ENCODE measurements around the gene TBX4.
"Not testable (repeated sequence)": the region's sequence is repeated elsewhere in the genome, so short reads cannot be mapped to it uniquely, and the experiment has no call there.

The TBX4 gene

GRCh38 chr17:61502292-61502691, 50.1 kb downstream of the TBX4 start:
- Mint-ChIP-seq H3K27me3 (peaks cover 17% of the 10 kb centered on the region), H3K4me3 (no peak overlapping the region), H3K27ac (no peak overlapping the region), H3K9me3 (no peaks in the 10 kb centered on the region), H3K4me1 (ENCODE audit: low read depth) (no peaks in the 10 kb centered on the region), H3K36me3 (ENCODE audit: low read depth) (no peaks in the 10 kb centered on the region)
- intact Hi-C loops (cut with micrococcal nuclease), result no loop called here

GRCh38 chr17:61503961-61504360, 51.7 kb downstream of the TBX4 start:
- H3K27ac Mint-ChIP-seq, result no peak overlapping the region
- H3K27me3 Mint-ChIP-seq, result peaks cover 17% of the 10 kb centered on the region
- intact Hi-C loops (cut with micrococcal nuclease), result no loop called here
- H3K4me1 Mint-ChIP-seq (ENCODE audit: low read depth), result no peaks in the 10 kb centered on the region
- H3K4me3 Mint-ChIP-seq, result no peak overlapping the region
- no peaks in the 10 kb centered on the region for H3K9me3 Mint-ChIP-seq
- no peaks in the 10 kb centered on the region for H3K36me3 Mint-ChIP-seq (ENCODE audit: low read depth)

GRCh38 chr17:61504697-61505096, 52.5 kb downstream of the TBX4 start:
- no peaks in the 10 kb centered on the region for H3K36me3 Mint-ChIP-seq (ENCODE audit: low read depth)
- H3K27me3 Mint-ChIP-seq, result peaks cover 13% of the 10 kb centered on the region
- H3K27ac Mint-ChIP-seq, result no peak overlapping the region
- no peaks in the 10 kb centered on the region for H3K9me3 Mint-ChIP-seq
- H3K4me1 Mint-ChIP-seq (ENCODE audit: low read depth), result no peaks in the 10 kb centered on the region
- H3K4me3 Mint-ChIP-seq, result no peak overlapping the region
- intact Hi-C loops (cut with micrococcal nuclease), result no loop called here

GRCh38 chr17:61505846-61506627, 53.8 kb downstream of the TBX4 start:
- H3K4me1 Mint-ChIP-seq (ENCODE audit: low read depth), result no peaks in the 10 kb centered on the region
- no peak overlapping the region for H3K4me3 Mint-ChIP-seq
- no peak overlapping the region for H3K27ac Mint-ChIP-seq
- H3K27me3 Mint-ChIP-seq, result peaks cover 14% of the 10 kb centered on the region
- no peaks in the 10 kb centered on the region for H3K36me3 Mint-ChIP-seq (ENCODE audit: low read depth)
- no peaks in the 10 kb centered on the region for H3K9me3 Mint-ChIP-seq
- intact Hi-C loops (cut with micrococcal nuclease), result no loop called here

GRCh38 chr17:61507383-61508066, 55.3 kb downstream of the TBX4 start:
- Mint-ChIP-seq H3K4me1 (ENCODE audit: low read depth) (no peaks in the 10 kb centered on the region), H3K27ac (no peak overlapping the region), H3K9me3 (no peaks in the 10 kb centered on the region), H3K27me3 (peaks cover 13% of the 10 kb centered on the region), H3K36me3 (ENCODE audit: low read depth) (no peaks in the 10 kb centered on the region), H3K4me3 (no peak overlapping the region)
- intact Hi-C loops (cut with micrococcal nuclease), result no loop called here

GRCh38 chr17:61508912-61509311, 56.7 kb downstream of the TBX4 start:
- Mint-ChIP-seq H3K36me3 (ENCODE audit: low read depth) (no peaks in the 10 kb centered on the region), H3K27me3 (peaks cover 13% of the 10 kb centered on the region), H3K9me3 (no peaks in the 10 kb centered on the region), H3K4me3 (no peak overlapping the region), H3K4me1 (ENCODE audit: low read depth) (no peaks in the 10 kb centered on the region), H3K27ac (no peak overlapping the region)
- intact Hi-C loops (cut with micrococcal nuclease), result no loop called here

- H3K4me1 Mint-ChIP-seq (ENCODE audit: low read depth); H3K36me3 Mint-ChIP-seq (ENCODE audit: low read depth); H3K4me3 Mint-ChIP-seq; intact Hi-C loops (cut with micrococcal nuclease); H3K27ac Mint-ChIP-seq; H3K9me3 Mint-ChIP-seq: not testable (repeated sequence)
- peaks cover 12% of the 10 kb centered on the region for H3K27me3 Mint-ChIP-seq
Observed at GRCh38 chr17:61509454-61509853, 57.2 kb downstream of the TBX4 start.

GRCh38 chr17:61510237-61510636, 58.0 kb downstream of the TBX4 start:
- H3K4me3 Mint-ChIP-seq, result no peak overlapping the region
- H3K9me3 Mint-ChIP-seq, result no peaks in the 10 kb centered on the region
- intact Hi-C loops (cut with micrococcal nuclease), result no loop called here
- H3K4me1 Mint-ChIP-seq (ENCODE audit: low read depth), result no peaks in the 10 kb centered on the region
- H3K27ac Mint-ChIP-seq, result no peak overlapping the region
- no peaks in the 10 kb centered on the region for H3K36me3 Mint-ChIP-seq (ENCODE audit: low read depth)
- H3K27me3 Mint-ChIP-seq, result peaks cover 8% of the 10 kb centered on the region

- no peak overlapping the region for H3K4me3 Mint-ChIP-seq
- H3K27me3 Mint-ChIP-seq, result peaks cover 6% of the 10 kb centered on the region
- no peak overlapping the region for H3K27ac Mint-ChIP-seq
- intact Hi-C loops (cut with micrococcal nuclease), result no loop called here
- no peaks in the 10 kb centered on the region for H3K36me3 Mint-ChIP-seq (ENCODE audit: low read depth)
- H3K4me1 Mint-ChIP-seq (ENCODE audit: low read depth), result no peaks in the 10 kb centered on the region
- no peaks in the 10 kb centered on the region for H3K9me3 Mint-ChIP-seq
Observed at GRCh38 chr17:61510991-61511390, 58.8 kb downstream of the TBX4 start.

- Mint-ChIP-seq H3K4me3 (no peak overlapping the region), H3K27me3 (peaks cover 8% of the 10 kb centered on the region), H3K27ac (no peak overlapping the region), H3K4me1 (ENCODE audit: low read depth) (no peaks in the 10 kb centered on the region), H3K9me3 (no peaks in the 10 kb centered on the region), H3K36me3 (ENCODE audit: low read depth) (no peaks in the 10 kb centered on the region)
- intact Hi-C loops (cut with micrococcal nuclease), result no loop called here
Observed at GRCh38 chr17:61511480-61512182, 59.4 kb downstream of the TBX4 start.

GRCh38 chr17:61514491-61514890, 62.3 kb downstream of the TBX4 start:
- no peaks in the 10 kb centered on the region for H3K9me3 Mint-ChIP-seq
- no peak overlapping the region for H3K4me3 Mint-ChIP-seq
- no peaks in the 10 kb centered on the region for H3K4me1 Mint-ChIP-seq (ENCODE audit: low read depth)
- H3K27me3 Mint-ChIP-seq, result peaks cover 10% of the 10 kb centered on the region
- H3K27ac Mint-ChIP-seq, result no peak overlapping the region
- no peaks in the 10 kb centered on the region for H3K36me3 Mint-ChIP-seq (ENCODE audit: low read depth)
- intact Hi-C loops (cut with micrococcal nuclease), result no loop called here

GRCh38 chr17:61517265-61517664, 65.0 kb downstream of the TBX4 start:
- H3K9me3 Mint-ChIP-seq, result no peaks in the 10 kb centered on the region
- H3K4me3 Mint-ChIP-seq, result no peak overlapping the region
- intact Hi-C loops (cut with micrococcal nuclease), result no loop called here
- no peaks in the 10 kb centered on the region for H3K36me3 Mint-ChIP-seq (ENCODE audit: low read depth)
- no peak overlapping the region for H3K27ac Mint-ChIP-seq
- peaks cover 21% of the 10 kb centered on the region for H3K27me3 Mint-ChIP-seq
- H3K4me1 Mint-ChIP-seq (ENCODE audit: low read depth), result no peaks in the 10 kb centered on the region

- H3K9me3 Mint-ChIP-seq, result no peaks in the 10 kb centered on the region
- intact Hi-C loops (cut with micrococcal nuclease), result no loop called here
- no peaks in the 10 kb centered on the region for H3K36me3 Mint-ChIP-seq (ENCODE audit: low read depth)
- no peak overlapping the region for H3K4me3 Mint-ChIP-seq
- H3K27ac Mint-ChIP-seq, result no peak overlapping the region
- H3K4me1 Mint-ChIP-seq (ENCODE audit: low read depth), result no peaks in the 10 kb centered on the region
- peaks cover 28% of the 10 kb centered on the region for H3K27me3 Mint-ChIP-seq
Observed at GRCh38 chr17:61517843-61518606, 65.8 kb downstream of the TBX4 start.

GRCh38 chr17:61519139-61519538, 66.9 kb downstream of the TBX4 start:
- no peaks in the 10 kb centered on the region for H3K9me3 Mint-ChIP-seq
- H3K27me3 Mint-ChIP-seq, result peaks cover 28% of the 10 kb centered on the region
- no peaks in the 10 kb centered on the region for H3K4me1 Mint-ChIP-seq (ENCODE audit: low read depth)
- H3K4me3 Mint-ChIP-seq, result no peak overlapping the region
- no peaks in the 10 kb centered on the region for H3K36me3 Mint-ChIP-seq (ENCODE audit: low read depth)
- no peak overlapping the region for H3K27ac Mint-ChIP-seq
- intact Hi-C loops (cut with micrococcal nuclease), result no loop called here

Measured in dendritic cell treated with granulocyte-macrophage colony-stimulating factor and Interleukin-4, amounts not matched to agents 40 ng/mL and 50 ng/mL, for 4 days (primary cell).